Transverse colon (tissue), 4 donors: ENCODE data around the gene AP1S2. TPM values are rescaled to one million over a fixed set of nuclear protein-coding genes. Genes with fewer than 3 reads are reported as not detected.
"Not testable (repeated sequence)": the region's sequence is repeated elsewhere in the genome, so short reads cannot be mapped to it uniquely, and the experiment has no call there.

Experiments
- DNase-seq: peaks from one replicate; pipeline ENCODE4 v3.0.0-alpha.2; 2019
- H3K27ac ChIP-seq, 4 donors: fragments of 200-600 bp; sonication (generic); 2 replicates each; pipeline ENCODE4 v1.5.1; 2016 to 2018; ENCODE audit warnings: inconsistent platforms in 4 of 4
- H3K27me3 ChIP-seq: fragments of 200-600 bp; sonication (generic); 2 replicates; pipeline ENCODE4 v1.5.1; 2017; ENCODE audit warnings: inconsistent platforms
- H3K36me3 ChIP-seq, 4 donors: fragments of 200-600 bp; sonication (generic); 2 replicates each; pipeline ENCODE4 v1.5.1; 2017 to 2019; ENCODE audit warnings: inconsistent platforms in 4 of 4
- H3K4me1 ChIP-seq, 4 donors: fragments of 200-600 bp; sonication (generic); 2 replicates each; pipeline ENCODE4 v1.5.1; 2017 to 2020; ENCODE audit warnings: inconsistent platforms in 4 of 4
- H3K4me3 ChIP-seq, 4 donors: fragments of 200-600 bp; sonication (generic); 1 replicate in 1 of 4; 2 replicates in 3 of 4; pipeline versions ENCODE4 v1.5.1 to v1.6.1; 2017 to 2019; ENCODE audit warnings: inconsistent platforms in 4 of 4
- H3K9me3 ChIP-seq, 2 donors: fragments of 200-600 bp; sonication (generic); 2 replicates each; pipeline ENCODE4 v1.5.1; 2017 to 2019; ENCODE audit warnings: inconsistent platforms in 2 of 2
- CTCF ChIP-seq, 5 experiments: fragments of 200-600 bp in 3 of 5; fragments of 450-650 bp in 2 of 5; sonication (generic) in 3 of 5; IDR thresholded peaks; 1 replicate in 2 of 5; 2 replicates in 3 of 5; pipeline ENCODE4 v1.5.1; 2016 to 2017; ENCODE audit warnings: antibody characterized with exemption in 5 of 5, inconsistent platforms in 3 of 5, mild to moderate bottlenecking in 2 of 5, moderate library complexity in 1 of 5
- EP300 ChIP-seq: sonication (generic); formaldehyde crosslinking; IDR thresholded peaks from one replicate; pipeline ENCODE4 v1.6.1; 2017; ENCODE audit warnings: antibody characterized with exemption, low read depth
- POLR2A ChIP-seq: fragments of 450-650 bp; IDR thresholded peaks from one replicate; pipeline ENCODE4 v1.6.1; 2016; ENCODE audit warnings: antibody characterized with exemption, mild to moderate bottlenecking, moderate library complexity
- POLR2AphosphoS5 ChIP-seq, 3 donors: sonication (generic); formaldehyde crosslinking; IDR thresholded peaks; one replicate each; pipeline ENCODE4 v1.6.1; 2016; ENCODE audit warnings: antibody characterized with exemption in 3 of 3
- WGBS, 2 donors: methylation state at CpG; one replicate each; pipeline ENCODE4 v1.1.5; 2018; ENCODE audit warnings: low coverage in 1 of 2; 5-methylcytosine and 5-hydroxymethylcytosine counted together
- in situ Hi-C, 4 donors: fragments of 200-750 bp; cut with MboI; loops; one replicate each; pipeline versions ENCODE4 v1.15.0 to v1.15.1; 2017; ENCODE audit warnings: low sequenced_read_pairs in 3 of 4, low pct_ligation_motif_present in 1 of 4, low pct_unique_long_range_greater_than_20kb in 1 of 4
- intact Hi-C: fragments of 100-400 bp; cut with DNase I; formaldehyde crosslinking; loops from one replicate; pipeline ENCODE4 v1.15.1; 2023; ENCODE audit warnings: low total_unique reads
- total RNA-seq, 4 donors: library from RNA; depleted of rRNA; stranded (reverse); fragments of >200 nt; gene quantifications; one replicate each; pipeline ENCODE4 v1.1.0, GENCODE V29; 2016

AP1S2 gene
- total RNA-seq, 4 donors from 2014 or later, result 26.2 to 27.6 (median 26.7) TPM

- Histone ChIP-seq H3K4me3 (no peak overlapping the region), H3K9me3 (no peaks in the 10 kb centered on the region), H3K4me1 (peaks cover 0 to 4% (median 1%) of the 10 kb centered on the region in 4 donors), H3K27ac (no peak overlapping the region), H3K36me3 (no peaks in the 10 kb centered on the region), H3K27me3 (no peaks in the 10 kb centered on the region)
- TF ChIP-seq CTCF (IDR thresholded peaks at IDR 0.05) (no peak), POLR2A (no peak), POLR2AphosphoS5 (IDR thresholded peaks at IDR 0.05) (no peak), EP300 (no peak)
- 100% methylated on average over 3 of the region's 3 CpGs; no CpG with 5 or more reads in 1 of the 2 donors for WGBS, 2 donors
- no peak for DNase-seq
- intact Hi-C loops (no loop called here), in situ Hi-C loops (no loop called here)
Observed at GRCh38 chrX:15838017-15838416, 16.6 kb downstream of the AP1S2 start.

- no peak for DNase-seq
- no peak overlapping the region for H3K4me3 ChIP-seq
- no peaks in the 10 kb centered on the region for H3K9me3 ChIP-seq
- H3K36me3 ChIP-seq, result no peaks in the 10 kb centered on the region
- WGBS, 2 donors, result 55 to 58% methylated on average over 2 to 5 of the region's 5 CpGs
- H3K27ac ChIP-seq, result no peak overlapping the region
- peaks cover 0 to 4% (median 1%) of the 10 kb centered on the region in 4 donors for H3K4me1 ChIP-seq
- TF ChIP-seq POLR2A (no peak), POLR2AphosphoS5 (IDR thresholded peaks at IDR 0.05) (no peak), CTCF (IDR thresholded peaks at IDR 0.05) (no peak)
- in situ Hi-C loops, result no loop called here
- intact Hi-C loops, result no loop called here
- H3K27me3 ChIP-seq, result no peaks in the 10 kb centered on the region
Observed at GRCh38 chrX:15834827-15835595, 19.6 kb downstream of the AP1S2 start.

GRCh38 chrX:15834053-15834452 is 20.6 kb downstream of the AP1S2 start:
- in situ Hi-C loops (no loop called here), intact Hi-C loops (no loop called here)
- no peak for TF ChIP-seq EP300
- Histone ChIP-seq H3K9me3 (no peaks in the 10 kb centered on the region), H3K4me3 (no peak overlapping the region), H3K27me3 (no peaks in the 10 kb centered on the region), H3K4me1 (peaks cover 0 to 4% (median 1%) of the 10 kb centered on the region in 4 donors), H3K36me3 (no peaks in the 10 kb centered on the region), H3K27ac (no peak overlapping the region)
- DNase-seq, result no peak
- 74 to 100% methylated on average over 1 to 3 of the region's 3 CpGs for WGBS, 2 donors

GRCh38 chrX:15831347-15831746 is 23.3 kb downstream of the AP1S2 start:
- H3K4me1 ChIP-seq, in situ Hi-C loops, H3K27ac ChIP-seq, H3K27me3 ChIP-seq, H3K36me3 ChIP-seq, intact Hi-C loops, H3K9me3 ChIP-seq, DNase-seq, H3K4me3 ChIP-seq: not testable (repeated sequence)
- WGBS, 2 donors, result 77% methylated on average over 2 of the region's 2 CpGs; no CpG with 5 or more reads in 1 of the 2 donors

GRCh38 chrX:15829217-15829616 is 25.4 kb downstream of the AP1S2 start:
- TF ChIP-seq POLR2A, result no peak
- no peak for TF ChIP-seq CTCF (IDR thresholded peaks at IDR 0.05)
- TF ChIP-seq POLR2AphosphoS5 (IDR thresholded peaks at IDR 0.05), result no peak
- TF ChIP-seq EP300, result no peak
- no peak for DNase-seq
- Histone ChIP-seq H3K27me3 (no peaks in the 10 kb centered on the region), H3K9me3 (no peaks in the 10 kb centered on the region), H3K27ac (no peak overlapping the region), H3K4me3 (no peak overlapping the region), H3K4me1 (no peaks in the 10 kb centered on the region), H3K36me3 (no peaks in the 10 kb centered on the region)
- WGBS, 2 donors, result 84% methylated on average over 1 of the region's 1 CpG; no CpG with 5 or more reads in 1 of the 2 donors
- in situ Hi-C loops (no loop called here), intact Hi-C loops (no loop called here)
